ENCODE measurements around the gene TMBIM1. TPM values are rescaled to one million over a fixed set of nuclear protein-coding genes. Genes with fewer than 3 reads are reported as not detected.
"Not testable (repeated sequence)": the region's sequence is repeated elsewhere in the genome, so short reads cannot be mapped to it uniquely, and the experiment has no call there.

TMBIM1 gene
- polyA plus RNA-seq, 1 donor: 88.0 TPM

DNA sequence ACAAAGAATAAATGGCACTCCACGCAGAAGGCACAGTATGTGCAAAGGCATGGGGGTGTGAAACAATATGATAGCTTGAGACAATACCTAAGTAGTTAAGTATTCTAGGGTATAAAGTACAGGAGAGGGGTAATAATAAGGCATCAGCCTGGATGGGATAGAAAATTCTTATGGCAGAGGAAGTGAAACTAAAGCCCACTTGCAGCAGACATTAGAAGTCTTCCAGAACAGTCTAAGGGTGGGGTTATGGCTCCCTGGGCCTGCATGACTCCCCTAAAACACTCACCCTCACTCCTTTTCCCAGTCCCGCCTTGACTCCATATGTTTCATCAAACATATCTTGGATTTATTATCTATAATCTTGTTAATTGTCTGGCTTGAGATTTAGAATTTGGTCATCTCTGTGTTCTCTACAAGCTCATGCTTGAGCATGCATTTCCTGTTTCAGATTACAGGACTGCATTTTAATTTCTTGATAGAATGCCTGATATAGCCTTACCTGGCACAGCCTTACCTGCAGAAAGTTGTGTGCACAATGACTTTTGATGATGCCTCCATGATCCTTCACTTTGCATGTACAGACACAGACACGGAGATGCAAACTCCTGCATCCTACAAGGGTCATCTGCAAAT lies 28.5 kb upstream of the TMBIM1 start:
- DNase-seq: no peak

DNA sequence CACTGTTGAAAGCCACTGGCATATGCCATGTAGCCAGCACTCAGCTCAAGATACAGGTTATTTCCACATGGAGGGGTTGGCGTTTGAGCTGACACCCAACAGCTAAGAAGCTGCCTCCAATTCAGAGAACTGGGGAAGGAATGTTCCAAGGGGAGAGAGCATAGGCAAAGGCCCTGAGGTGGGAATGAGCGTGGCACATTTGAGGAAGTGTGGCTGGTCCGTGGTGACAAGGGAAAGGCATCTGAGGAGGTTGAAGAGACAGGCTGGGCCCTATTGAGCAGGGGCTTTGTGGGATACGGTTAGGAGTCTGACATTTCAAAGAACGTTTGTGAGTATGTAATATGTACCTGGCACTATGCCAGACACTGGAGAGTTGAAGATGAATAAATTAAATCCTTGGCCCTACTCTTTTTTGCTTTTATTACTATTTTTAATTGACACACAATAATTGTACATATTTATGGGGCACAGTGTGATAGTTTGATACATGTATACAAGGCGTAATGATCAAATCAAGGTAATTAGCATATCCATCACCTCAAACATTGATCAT lies 27.6 kb upstream of the TMBIM1 start:
- no peak for DNase-seq

DNA sequence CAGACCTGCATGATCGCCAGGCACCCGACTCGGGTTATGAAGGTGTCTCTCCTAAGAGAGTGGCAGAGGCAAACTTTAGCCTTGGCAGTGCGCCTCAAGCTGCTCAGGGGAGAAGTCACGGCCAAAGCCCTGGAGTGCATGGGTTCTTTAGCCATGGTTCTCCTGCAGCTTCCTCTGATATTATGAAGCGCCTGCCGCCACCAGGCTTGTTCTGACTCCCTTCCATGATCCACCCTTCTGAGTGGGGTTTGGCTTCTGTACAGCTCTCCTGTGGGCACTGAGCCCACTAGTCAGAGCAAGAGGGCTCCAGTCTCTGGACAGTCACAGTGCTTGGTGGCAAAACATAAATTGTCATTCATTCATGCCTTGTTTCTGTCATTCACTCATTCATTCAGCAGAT lies 25.9 kb upstream of the TMBIM1 start:
- DNase-seq: no peak

DNA sequence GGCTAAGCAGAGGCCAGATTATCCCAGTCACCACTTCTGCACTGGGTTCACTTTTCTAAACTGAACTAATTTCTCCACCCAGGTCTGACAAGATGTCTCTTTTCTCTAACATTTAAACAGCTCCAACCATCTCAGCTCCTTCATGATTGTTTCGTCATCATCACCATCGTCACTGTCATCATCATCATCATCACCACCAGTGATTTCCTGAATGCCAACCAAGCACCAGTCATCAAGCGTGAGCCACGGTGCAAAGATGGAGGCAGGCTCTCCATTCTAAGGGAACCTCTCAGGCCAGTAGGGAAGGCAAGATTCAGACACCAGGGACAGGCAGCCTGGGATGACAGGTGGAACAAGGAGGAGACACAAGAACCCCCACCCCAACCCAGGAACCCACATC lies 25.5 kb upstream of the TMBIM1 start:
- no peak for DNase-seq

DNA sequence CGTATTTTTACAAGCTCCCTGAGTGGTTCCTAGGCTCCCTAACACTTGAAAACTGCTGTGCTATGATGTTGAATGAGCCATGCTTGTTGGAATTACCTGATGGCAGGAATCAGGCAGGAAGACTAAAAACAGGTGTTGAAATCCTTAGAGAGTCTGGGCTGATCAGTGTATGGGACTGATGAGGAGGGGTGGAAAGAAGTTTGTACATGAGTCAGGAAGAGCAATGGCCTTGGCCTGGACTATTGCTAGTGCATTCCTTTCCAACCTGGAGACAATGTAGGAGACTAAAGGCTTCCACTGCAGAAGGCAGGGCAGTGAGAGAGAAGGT lies 25.0 kb upstream of the TMBIM1 start:
- no peak for DNase-seq

DNA sequence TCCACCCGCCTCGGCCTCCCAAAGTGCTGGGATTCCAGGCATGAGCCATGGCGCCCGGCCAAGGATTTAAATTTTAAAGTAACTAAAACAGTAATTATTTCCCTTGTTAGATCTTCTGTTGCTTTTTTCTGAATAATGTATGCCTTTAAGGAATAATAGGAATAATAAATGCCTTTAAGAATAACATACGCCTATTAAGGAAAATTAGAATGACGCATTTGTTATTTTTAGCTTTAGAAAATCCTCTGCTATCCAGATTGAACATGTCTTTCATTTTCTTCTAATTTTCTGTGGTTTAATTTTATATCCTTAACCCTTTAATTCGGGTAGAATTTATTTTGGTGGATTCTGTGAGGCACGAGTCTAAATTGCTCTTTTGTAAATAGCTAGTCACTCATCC lies 23.1 kb upstream of the TMBIM1 start:
- no peak for DNase-seq

DNA sequence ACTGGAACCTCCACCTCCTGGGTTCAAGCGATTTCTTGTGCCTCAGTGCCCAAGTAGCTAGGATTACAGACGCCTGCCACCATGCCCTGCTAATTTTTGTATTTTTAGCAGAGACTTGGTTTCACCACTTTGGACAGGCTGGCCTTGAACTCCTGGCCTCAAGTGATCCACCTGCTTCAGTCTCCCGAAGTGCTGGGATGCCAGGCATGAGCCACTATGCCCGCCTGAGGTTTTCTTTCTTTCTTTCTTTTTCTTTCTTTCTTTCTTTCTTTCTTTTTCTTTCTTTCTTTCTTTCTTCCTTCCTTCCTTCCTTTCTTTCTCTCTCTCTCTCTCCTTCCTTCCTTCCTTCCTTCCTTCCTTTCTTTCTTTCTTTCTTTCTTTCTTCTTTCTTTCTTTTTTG lies 22.5 kb upstream of the TMBIM1 start:
- not testable (repeated sequence) for DNase-seq

DNA sequence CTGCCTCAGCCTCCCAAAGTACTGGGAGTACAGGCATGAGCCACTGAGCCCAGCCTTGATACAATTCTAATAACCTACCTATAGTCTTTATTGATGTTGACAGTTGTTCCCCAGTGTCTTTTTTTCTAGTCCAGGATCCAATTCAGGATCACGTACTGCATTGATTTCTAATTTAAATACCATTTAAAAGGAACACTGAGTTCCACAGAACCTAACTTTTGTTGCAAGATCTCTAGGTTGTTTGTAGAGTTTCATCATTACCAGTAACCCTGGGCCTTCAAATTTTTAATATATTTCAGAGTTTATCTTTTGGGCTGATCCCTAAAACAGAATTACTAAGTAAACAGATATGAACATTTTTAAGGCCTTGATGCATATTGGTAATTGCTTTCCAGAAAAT lies 21.1 kb upstream of the TMBIM1 start:
- no peak for DNase-seq

DNA sequence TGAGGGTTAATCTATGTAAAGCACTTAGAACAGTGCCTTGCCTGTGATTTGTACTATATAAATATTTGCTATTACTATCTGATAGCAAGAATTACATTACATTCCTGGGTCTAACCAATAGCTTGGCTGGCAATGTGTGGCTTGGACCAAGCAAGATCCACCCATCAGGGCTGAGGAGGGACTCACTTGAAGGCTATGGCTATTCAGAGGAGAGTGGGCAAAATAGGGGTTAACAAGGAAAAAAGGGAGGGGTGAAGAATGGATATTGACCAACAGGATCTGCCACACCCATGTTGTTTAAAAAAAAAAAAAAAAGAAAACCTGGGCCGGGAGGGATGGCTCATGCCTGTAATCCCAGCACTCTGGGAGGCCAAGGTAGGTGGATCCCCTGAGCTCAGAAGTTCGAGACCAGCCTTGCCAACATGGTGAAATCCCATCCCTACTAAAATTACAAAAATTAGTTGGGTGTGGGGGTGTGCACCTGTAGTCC lies 20.0 kb upstream of the TMBIM1 start:
- DNase-seq: no peak

DNA sequence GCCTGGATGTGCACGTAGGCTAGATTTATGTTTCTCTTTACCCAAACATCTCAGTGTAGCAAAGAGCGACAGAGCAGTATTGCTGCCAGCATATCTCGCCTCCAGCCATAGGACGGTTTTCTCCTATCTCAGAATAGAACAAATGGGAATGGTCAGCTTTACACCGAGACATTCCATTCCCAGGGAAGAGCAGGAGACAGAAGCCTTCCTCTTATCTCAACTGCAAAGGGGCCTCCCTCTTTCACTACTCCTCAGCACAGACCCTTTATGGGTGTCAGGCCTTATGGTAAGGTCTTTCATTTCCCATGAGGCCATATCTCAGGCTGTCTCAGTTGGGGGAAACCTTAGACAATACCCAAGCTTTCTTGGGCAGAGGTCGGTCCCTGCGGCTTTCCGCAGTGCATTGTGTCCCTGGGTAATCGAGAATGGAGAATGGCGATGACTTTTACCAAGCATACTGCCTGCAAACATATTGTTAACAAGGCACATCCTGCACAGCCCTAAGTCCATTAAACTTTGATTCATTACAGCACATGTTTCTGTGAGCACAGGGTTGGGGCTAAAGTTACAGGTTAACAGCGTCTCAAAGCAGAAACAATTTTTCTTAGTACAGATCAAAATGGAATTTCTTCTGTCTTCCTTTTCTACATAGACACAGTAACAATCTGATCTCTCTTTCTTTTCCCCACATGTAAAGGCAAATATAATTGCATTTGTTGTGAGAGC lies 19.4 kb upstream of the TMBIM1 start:
- not testable (repeated sequence) for DNase-seq

DNA sequence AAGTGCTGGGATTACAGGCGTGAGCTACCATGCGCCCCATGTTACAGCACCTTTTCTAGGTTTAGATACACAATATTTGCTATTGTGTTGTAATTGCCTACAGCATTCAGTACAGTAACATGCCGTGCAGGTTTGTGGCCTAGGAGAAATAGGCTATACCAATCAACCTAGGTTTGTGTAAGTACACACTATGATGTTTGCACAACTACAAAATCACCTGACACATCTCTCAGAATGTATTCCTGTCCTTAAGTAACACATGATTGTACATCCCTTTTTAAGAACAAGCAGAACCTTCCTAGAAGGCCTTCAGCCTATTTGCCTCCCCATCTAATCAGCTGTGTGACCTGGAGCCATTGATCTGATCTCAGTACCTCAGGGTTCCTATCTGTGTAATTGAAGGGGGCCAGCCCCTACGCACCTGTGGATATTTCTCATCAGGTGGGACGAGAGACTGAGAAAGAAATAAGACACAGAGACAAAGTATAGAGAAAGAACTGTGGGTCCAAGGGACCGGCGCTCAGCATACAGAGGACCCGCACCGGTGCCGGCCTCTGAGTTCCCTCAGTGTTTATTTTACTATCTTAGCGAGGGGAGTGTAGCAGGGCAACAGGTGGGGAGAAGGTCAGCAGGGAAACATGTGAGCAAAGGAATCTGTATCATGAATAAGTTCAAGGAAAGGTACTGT lies 18.7 kb upstream of the TMBIM1 start:
- DNase-seq: no peak

DNA sequence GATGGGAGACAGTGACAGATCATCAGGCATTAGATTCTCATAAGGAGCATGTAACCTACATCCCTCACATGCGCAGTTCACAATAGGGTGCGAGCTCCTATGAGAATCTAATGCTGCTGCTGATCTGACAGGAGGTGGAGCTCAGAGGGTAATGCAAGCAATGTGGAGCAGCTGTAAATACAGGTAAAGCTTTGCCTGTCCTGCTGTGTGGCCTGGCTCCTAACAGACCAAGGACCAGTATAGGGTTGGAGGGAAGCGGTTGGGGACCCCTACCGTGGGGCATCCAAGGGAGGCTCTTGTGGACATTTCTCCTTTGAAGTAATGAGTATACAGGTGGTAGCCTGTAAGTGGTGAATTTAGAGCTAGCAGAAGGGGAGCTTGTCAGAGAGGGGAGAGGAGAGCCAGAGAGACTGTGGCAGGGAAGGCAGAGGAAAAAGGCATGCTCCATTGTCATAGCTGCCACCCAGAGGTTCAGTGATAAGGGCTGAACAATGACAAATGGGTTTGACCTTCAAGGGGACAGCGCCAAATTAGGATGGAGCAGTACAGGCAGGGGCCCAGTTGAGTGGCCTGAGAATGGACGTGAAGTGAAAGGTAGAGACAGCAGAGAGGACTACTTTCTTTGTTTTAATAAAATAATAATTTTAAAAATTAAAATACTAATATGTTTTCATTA lies 15.2 kb upstream of the TMBIM1 start:
- DNase-seq: no peak

DNA sequence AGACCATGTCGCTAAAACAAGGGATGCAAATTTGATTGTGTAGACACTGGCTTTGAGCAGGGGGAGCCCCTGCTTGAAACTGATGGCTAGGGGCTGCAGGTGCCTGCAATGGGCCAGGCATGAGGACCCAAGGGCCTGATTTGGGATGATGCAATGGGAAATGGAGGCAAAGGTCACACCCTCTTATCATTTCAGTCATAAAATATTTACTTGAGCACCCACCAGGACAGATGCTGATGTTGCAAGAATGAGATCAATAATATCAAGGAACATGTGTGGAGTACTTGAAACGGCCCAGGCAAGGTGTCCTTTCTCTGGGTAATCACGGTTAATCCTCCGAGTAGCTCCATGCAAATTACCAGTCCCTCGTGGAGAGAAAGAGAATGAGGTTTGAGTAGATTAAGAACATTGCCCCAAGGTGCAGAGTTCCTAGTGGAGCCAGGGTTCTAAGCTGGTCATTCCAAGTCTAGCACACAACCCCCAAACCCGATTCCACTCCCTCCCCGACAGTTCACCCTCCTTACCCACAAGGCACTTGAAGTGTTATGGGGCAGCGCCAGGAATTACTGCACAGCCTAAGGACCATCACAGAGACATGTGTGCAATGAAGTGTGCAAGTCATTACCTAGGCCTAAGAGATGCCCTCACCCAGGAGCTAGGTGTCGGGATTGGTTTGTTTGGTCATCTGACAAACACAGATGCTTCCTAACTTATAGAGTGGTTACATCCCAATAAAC lies 14.0 kb upstream of the TMBIM1 start:
- no peak for DNase-seq

DNA sequence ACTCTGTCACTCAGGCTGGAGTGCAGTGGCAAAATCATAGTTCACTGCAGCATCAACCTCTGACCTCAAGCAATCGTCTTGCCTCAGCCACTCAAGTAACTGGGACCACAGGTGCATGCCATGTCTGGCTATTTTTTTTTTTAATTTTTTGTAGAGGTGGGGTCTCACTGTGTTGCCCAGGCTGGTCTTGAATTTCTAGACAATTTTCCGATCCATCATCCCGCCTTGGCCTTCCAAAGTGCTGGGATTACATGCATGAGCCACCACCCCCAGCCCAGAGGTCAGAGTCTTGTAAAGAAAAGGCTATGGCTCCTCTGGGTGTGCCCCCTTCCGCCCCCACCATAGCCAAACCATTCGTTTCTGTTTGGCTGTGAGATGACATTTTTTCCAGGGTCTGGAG lies 13.1 kb upstream of the TMBIM1 start:
- DNase-seq: no peak

DNA sequence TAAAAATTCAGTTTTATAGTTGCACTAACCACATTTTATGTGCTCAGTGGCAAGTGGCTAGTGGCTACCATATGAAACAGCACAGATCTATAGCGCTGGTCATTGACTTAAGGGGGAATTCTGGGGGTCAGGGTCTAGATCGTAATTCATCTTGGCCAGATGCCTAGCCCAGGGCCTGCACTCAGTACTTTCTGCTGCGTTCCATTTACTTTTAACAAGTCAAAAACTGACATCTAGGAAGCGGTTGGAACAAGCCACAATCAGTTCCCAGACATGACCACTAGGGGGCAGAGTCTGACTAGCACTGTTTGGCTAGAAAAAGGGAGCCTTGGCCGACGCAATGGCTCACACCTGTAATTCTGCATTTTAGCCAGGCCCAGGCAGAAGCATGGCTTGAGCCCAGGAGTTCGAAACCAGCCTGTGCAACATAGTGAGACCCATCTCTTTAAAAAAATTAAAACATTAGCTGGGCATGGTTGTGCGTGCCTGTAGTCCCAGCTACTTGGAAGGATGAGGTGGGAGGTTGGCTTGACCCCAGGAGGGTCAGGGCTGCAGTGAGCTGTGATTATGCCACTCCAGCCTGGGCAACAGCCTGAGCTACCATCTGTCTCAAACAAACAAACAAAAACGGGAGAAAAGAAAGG lies 9.0 kb upstream of the TMBIM1 start:
- peak; percentile 93 for DNase-seq

DNA sequence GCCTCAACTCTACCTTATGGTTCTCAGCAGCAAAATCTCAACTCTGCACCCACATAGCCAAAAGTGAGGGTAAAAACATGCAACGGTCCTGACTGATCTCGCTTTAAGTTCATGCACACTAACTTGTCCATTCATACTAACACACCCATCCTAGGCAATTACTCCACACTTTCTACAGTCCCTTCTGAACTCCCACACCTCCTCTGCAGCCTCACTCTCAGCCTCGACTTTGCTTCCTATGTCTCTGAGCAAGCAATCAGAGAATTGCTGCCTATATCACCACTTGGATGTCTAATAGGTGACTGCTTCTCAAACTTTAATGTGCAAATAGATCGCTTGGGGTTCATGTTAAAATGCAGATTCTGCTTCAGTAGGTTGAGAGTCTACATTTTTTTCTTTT lies 7.8 kb upstream of the TMBIM1 start:
- DNase-seq: no peak

DNA sequence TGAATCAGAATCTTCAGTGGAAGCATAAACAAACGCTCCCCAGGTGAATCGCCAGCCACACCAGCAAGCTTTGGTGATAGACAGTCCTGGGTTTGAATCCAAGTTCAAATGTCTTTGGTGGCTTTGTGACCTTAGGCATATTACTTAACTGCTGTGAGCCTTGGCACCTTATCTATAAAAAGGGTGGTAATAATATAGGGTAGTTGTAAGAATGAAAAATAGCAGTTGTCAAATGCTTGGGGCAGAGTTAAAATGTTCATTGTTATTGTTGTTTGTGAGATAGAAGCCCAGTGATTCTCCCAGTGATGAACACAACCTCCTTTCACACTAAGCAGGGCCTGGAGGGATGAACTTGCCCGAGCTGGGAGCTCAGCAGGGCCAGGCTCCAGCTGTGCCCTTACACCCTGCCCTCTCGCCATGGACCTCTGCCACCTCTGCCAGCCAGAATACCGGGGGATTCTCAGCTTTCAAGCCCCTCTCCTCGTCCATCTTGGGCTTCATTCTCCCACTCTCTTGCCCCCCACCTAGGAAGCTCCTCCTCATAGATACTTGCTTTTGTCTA lies 6.1 kb upstream of the TMBIM1 start:
- no peak for DNase-seq

DNA sequence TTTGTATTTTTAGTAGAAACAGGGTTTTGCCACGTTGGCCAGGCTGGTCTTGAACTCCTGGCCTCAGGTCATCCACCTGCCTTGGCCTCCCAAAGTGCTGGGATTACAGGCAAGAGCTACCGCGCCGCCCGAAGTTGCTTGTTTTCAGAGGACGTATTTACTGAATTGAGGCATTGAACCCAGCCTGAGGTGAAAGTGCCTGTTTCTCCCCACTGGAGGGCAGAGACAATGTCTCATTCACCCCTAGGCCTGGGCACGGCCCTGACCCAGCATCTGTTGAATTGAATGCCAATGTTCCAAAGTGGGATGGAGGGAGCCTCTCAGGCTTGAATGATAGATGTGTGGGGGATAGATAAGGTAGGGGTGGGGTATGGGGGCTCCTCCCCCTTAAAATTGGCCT lies 4.5 kb upstream of the TMBIM1 start:
- DNase-seq: no peak

DNA sequence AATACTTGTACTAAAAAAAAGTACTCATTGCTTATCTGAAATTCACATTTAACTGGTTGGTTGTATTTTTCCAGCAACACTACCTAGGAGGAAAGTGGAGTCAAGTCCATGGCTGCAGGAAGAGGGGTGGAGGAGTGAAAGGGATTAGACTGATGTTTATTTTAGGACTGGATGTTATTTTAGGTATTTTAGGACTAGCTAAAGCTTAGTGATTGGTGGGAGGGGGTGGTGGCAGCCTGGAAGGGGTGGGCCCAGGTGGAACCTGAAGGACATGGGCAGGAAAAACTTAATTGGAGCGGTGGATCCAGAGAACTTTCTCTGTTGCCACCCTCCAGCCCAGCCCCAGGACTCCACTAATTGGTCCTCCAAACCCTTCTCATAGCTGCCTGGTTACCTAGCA lies 3.9 kb upstream of the TMBIM1 start:
- DNase-seq: no peak

DNA sequence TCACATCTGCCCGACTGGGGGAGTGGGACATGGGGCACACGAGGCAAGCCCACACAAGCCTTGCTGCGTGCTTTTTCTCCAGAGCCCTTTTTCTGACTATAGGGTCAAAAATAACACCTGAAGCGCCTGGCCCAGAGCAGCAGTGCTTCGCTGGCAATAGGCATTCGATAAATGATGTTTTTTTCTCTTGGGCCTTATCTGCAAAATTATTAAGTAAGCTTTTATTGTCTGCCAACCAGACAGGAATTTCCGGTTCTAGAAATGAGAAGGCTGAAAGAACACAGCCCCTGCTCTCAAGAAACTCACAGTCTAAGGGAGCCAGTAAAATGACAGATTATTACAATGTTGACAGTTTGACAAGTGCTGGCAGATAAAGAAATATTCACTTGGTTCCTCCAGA lies 2.7 kb upstream of the TMBIM1 start:
- no peak for DNase-seq

DNA sequence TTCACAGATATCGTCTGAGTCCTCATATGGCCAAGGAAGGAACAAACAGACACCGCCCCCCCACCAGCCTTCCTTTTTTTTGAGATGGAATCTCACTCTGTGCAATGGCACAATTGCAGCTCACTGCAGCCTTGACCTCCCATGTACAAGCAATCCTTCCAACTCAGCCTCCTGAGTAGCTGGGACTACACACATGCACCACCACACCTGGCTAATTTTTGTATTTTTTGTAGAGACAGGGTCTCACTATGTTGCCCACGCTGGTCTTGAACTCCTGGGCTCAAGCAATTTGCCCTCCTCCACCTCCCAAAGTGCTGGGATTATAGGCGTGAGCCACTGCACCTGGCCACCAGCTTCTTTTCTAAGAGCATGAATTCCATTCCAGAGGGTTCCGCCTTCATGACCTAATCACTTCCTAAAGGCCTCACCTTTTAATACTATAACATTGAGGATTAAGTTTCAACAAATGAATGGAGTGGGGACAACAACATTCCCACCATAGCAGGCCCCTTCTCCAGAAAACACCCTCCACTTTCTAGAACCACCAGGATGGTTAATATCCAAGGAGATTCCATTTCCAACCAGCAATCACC lies 2.2 kb upstream of the TMBIM1 start:
- DNase-seq: no peak
